Activated naive CD4-positive, alpha-beta T cell treated with anti-CD3 and anti-CD28 coated beads, Interleukin-2, amount 50 U/mL, for 72 hours (primary cell): ENCODE measurements around the gene SPTLC1. TPM values are rescaled to one million over a fixed set of nuclear protein-coding genes. Genes with fewer than 3 reads are reported as not detected.
"Not testable (repeated sequence)": the region's sequence is repeated elsewhere in the genome, so short reads cannot be mapped to it uniquely, and the experiment has no call there.

Experiments used
- ATAC-seq, 2 donors: fragments of 150-1000 bp; cut with Tn5 transposase; 2 replicates each; pipeline ENCODE4 v1.10.0; 2021; ENCODE audit warnings: mild to moderate bottlenecking in 2 of 2, moderate library complexity in 2 of 2
- DNase-seq, 2 donors: peaks; one replicate each; pipeline ENCODE4 v3.0.0; 2021 to 2022; ENCODE audit warnings: low spot score in 2 of 2
- H3K27ac Mint-ChIP-seq, 2 donors: one replicate each; pipeline ENCODE4 v1.8.0; 2022; ENCODE audit warnings: mild to moderate bottlenecking in 2 of 2, mixed read lengths in 2 of 2
- H3K36me3 Mint-ChIP-seq, 2 donors: one replicate each; pipeline ENCODE4 v1.8.0; 2022; ENCODE audit warnings: mixed read lengths in 2 of 2
- H3K9me3 Mint-ChIP-seq, 2 donors: one replicate each; pipeline ENCODE4 v1.8.0; 2022; ENCODE audit warnings: mixed read lengths in 2 of 2
- total RNA-seq, 2 donors: library from RNA; stranded (reverse); gene quantifications; one replicate each; pipeline ENCODE4 v1.2.3, GENCODE V29; 2022

Gene SPTLC1
- total RNA-seq, 2 donors from 2014 or later, result 49.8 to 52.3 TPM

- ATAC-seq (no peak), DNase-seq (no peak)
- no peaks in the 10 kb centered on the region for H3K9me3 Mint-ChIP-seq
- H3K27ac Mint-ChIP-seq, result no peak overlapping the region
- no peaks in the 10 kb centered on the region for H3K36me3 Mint-ChIP-seq
These were observed 6.1 kb upstream of the SPTLC1 start for GRCh38 chr9:92121265-92121664.

- ATAC-seq (no peak), DNase-seq (no peak)
- no peaks in the 10 kb centered on the region for H3K9me3 Mint-ChIP-seq
- peaks cover 3 to 4% of the 10 kb centered on the region in 2 donors for H3K36me3 Mint-ChIP-seq
- no peak overlapping the region for H3K27ac Mint-ChIP-seq
These were observed 4.9 kb upstream of the SPTLC1 start for GRCh38 chr9:92120138-92120537.

- DNase-seq, result no peak
- H3K36me3 Mint-ChIP-seq, result peaks cover 6 to 7% of the 10 kb centered on the region in 2 donors
- H3K27ac Mint-ChIP-seq, result no peak overlapping the region
- ATAC-seq, result no peak
- no peaks in the 10 kb centered on the region for H3K9me3 Mint-ChIP-seq
These were observed 4.4 kb upstream of the SPTLC1 start for GRCh38 chr9:92119586-92119985.

- no peak for ATAC-seq
These were observed 7.1 kb downstream of the SPTLC1 start for GRCh38 chr9:92108122-92108521.

GRCh38 chr9:92105446-92106225 lies 9.6 kb downstream of the SPTLC1 start:
- not testable (repeated sequence) for H3K9me3 Mint-ChIP-seq, DNase-seq, ATAC-seq, H3K27ac Mint-ChIP-seq
- H3K36me3 Mint-ChIP-seq, result peaks cover 16 to 32% of the 10 kb centered on the region in 2 donors

More at GRCh38 chr9:92108122-92108521, 7.1 kb downstream of the SPTLC1 start:
- Mint-ChIP-seq H3K9me3 (no peaks in the 10 kb centered on the region), H3K36me3 (peaks cover 19 to 25% of the 10 kb centered on the region in 2 donors), H3K27ac (no peak overlapping the region)
- DNase-seq, result no peak

GRCh38 chr9:92103601-92104000 lies 11.6 kb downstream of the SPTLC1 start:
- H3K36me3 Mint-ChIP-seq, result peaks cover 16 to 31% of the 10 kb centered on the region in 2 donors
- not testable (repeated sequence) for H3K9me3 Mint-ChIP-seq, DNase-seq, ATAC-seq, H3K27ac Mint-ChIP-seq

GRCh38 chr9:92100237-92100911 lies 14.8 kb downstream of the SPTLC1 start:
- Mint-ChIP-seq H3K36me3 (peaks cover 18 to 30% of the 10 kb centered on the region in 2 donors), H3K9me3 (peaks cover 5% of the 10 kb centered on the region in 2 donors), H3K27ac (no peak overlapping the region)
- ATAC-seq (no peak), DNase-seq (no peak)

GRCh38 chr9:92098638-92099037 lies 16.6 kb downstream of the SPTLC1 start:
- Mint-ChIP-seq H3K9me3 (peaks cover 5% of the 10 kb centered on the region in 2 donors), H3K27ac (peak overlapping the region; percentile 79 to 81), H3K36me3 (peaks cover 13 to 30% of the 10 kb centered on the region in 2 donors)
- DNase-seq, result no peak
- no peak for ATAC-seq

GRCh38 chr9:92097997-92098482 lies 17.2 kb downstream of the SPTLC1 start:
- peak; percentile 14 to 17 for ATAC-seq
- peak overlapping the region; percentile 79 to 81 for H3K27ac Mint-ChIP-seq
- peak; percentile 32 to 81 for DNase-seq
- H3K9me3 Mint-ChIP-seq, result peaks cover 5% of the 10 kb centered on the region in 2 donors
- H3K36me3 Mint-ChIP-seq, result peaks cover 10 to 25% of the 10 kb centered on the region in 2 donors

GRCh38 chr9:92095236-92095635 lies 20.0 kb downstream of the SPTLC1 start:
- no peak for DNase-seq
- Mint-ChIP-seq H3K27ac (peak overlapping the region in 1 of 2 donors; percentile 78), H3K36me3 (peaks cover 9% of the 10 kb centered on the region in 2 donors), H3K9me3 (peaks cover 5% of the 10 kb centered on the region in 2 donors)
- ATAC-seq, result no peak

GRCh38 chr9:92094655-92095054 lies 20.6 kb downstream of the SPTLC1 start:
- peak in 1 of 2 donors; percentile 33 for DNase-seq
- ATAC-seq, result peak; percentile 92 to 94
- H3K27ac Mint-ChIP-seq, result peak overlapping the region; percentile 2 to 78
- H3K9me3 Mint-ChIP-seq, result peaks cover 5% of the 10 kb centered on the region in 2 donors
- H3K36me3 Mint-ChIP-seq, result peaks cover 9% of the 10 kb centered on the region in 2 donors

GRCh38 chr9:92077888-92078287 lies 37.3 kb downstream of the SPTLC1 start:
- no peak for DNase-seq
- Mint-ChIP-seq H3K36me3 (peaks cover 4 to 11% of the 10 kb centered on the region in 2 donors), H3K27ac (no peak overlapping the region), H3K9me3 (no peaks in the 10 kb centered on the region)
- no peak for ATAC-seq

GRCh38 chr9:92071634-92072033 lies 43.6 kb downstream of the SPTLC1 start:
- Mint-ChIP-seq H3K27ac (peak overlapping the region in 1 of 2 donors; percentile 28), H3K36me3 (peaks cover 6 to 16% of the 10 kb centered on the region in 2 donors), H3K9me3 (no peaks in the 10 kb centered on the region)
- DNase-seq, result no peak
- no peak for ATAC-seq

- Mint-ChIP-seq H3K9me3 (peaks cover 14 to 28% of the 10 kb centered on the region in 2 donors), H3K36me3 (peaks cover 47 to 54% of the 10 kb centered on the region in 2 donors), H3K27ac (peak overlapping the region in 1 of 2 donors; percentile 1)
- DNase-seq (no peak), ATAC-seq (no peak)
These were observed 49.0 kb downstream of the SPTLC1 start for GRCh38 chr9:92066168-92066567.

GRCh38 chr9:92064711-92065110 lies 50.5 kb downstream of the SPTLC1 start:
- no peak overlapping the region for H3K27ac Mint-ChIP-seq

GRCh38 chr9:92061184-92061583 lies 54.0 kb downstream of the SPTLC1 start:
- Mint-ChIP-seq H3K9me3 (peaks cover 21 to 36% of the 10 kb centered on the region in 2 donors), H3K27ac (no peak overlapping the region), H3K36me3 (peaks cover 62 to 81% of the 10 kb centered on the region in 2 donors)
- ATAC-seq (no peak), DNase-seq (no peak)

More at GRCh38 chr9:92064711-92065110, 50.5 kb downstream of the SPTLC1 start:
- H3K9me3 Mint-ChIP-seq, result peaks cover 21 to 38% of the 10 kb centered on the region in 2 donors
- H3K36me3 Mint-ChIP-seq, result peaks cover 59 to 68% of the 10 kb centered on the region in 2 donors
- no peak for DNase-seq
- no peak for ATAC-seq

GRCh38 chr9:92059661-92060060 lies 55.6 kb downstream of the SPTLC1 start:
- ATAC-seq, result no peak

More at GRCh38 chr9:92059661-92060060, 55.6 kb downstream of the SPTLC1 start:
- Mint-ChIP-seq H3K9me3 (peaks cover 21 to 33% of the 10 kb centered on the region in 2 donors), H3K36me3 (peaks cover 58 to 69% of the 10 kb centered on the region in 2 donors), H3K27ac (no peak overlapping the region)
- DNase-seq, result no peak
